Measurements from ENCODE around the gene OR6X1. TPM values are rescaled to one million over a fixed set of nuclear protein-coding genes. Genes with fewer than 3 reads are reported as not detected.

OR6X1 gene, protein sequence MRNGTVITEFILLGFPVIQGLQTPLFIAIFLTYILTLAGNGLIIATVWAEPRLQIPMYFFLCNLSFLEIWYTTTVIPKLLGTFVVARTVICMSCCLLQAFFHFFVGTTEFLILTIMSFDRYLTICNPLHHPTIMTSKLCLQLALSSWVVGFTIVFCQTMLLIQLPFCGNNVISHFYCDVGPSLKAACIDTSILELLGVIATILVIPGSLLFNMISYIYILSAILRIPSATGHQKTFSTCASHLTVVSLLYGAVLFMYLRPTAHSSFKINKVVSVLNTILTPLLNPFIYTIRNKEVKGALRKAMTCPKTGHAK
- not detected for polyA plus RNA-seq (ENCODE audit: insufficient read length)

DNA sequence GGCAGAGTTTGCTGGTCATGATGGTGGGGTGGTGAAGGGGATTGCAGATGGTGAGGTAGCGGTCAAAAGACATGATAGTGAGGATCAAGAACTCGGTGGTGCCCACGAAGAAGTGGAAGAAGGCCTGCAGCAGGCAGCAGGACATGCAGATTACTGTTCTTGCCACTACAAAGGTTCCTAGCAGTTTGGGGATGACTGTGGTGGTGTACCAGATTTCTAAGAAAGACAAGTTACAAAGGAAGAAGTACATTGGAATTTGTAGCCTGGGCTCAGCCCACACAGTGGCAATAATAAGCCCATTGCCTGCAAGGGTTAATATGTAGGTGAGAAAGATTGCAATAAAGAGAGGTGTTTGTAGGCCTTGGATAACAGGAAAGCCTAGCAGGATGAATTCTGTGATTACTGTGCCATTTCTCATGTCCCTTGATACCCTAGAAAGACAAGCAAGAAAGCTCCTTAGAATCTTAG, at the start of gene OR6X1:
TSS of gene OR6X1 (minus strand) at position 418 of the 468 bp plus-strand sequence. CDS start at position 418, 0 bp downstream.
- DNase-seq (ENCODE audit: low read depth), result no peak

- DNase-seq (ENCODE audit: low read depth), result no peak
Observed at GRCh38 chr11:123801765-123802164, 47.4 kb upstream of the OR6X1 start.

GRCh38 chr11:123800036-123800435, 45.7 kb upstream of the OR6X1 start:
- no peak for DNase-seq (ENCODE audit: low read depth)

- DNase-seq (ENCODE audit: low read depth), result no peak
Observed at GRCh38 chr11:123799438-123799837, 45.1 kb upstream of the OR6X1 start.

DNA sequence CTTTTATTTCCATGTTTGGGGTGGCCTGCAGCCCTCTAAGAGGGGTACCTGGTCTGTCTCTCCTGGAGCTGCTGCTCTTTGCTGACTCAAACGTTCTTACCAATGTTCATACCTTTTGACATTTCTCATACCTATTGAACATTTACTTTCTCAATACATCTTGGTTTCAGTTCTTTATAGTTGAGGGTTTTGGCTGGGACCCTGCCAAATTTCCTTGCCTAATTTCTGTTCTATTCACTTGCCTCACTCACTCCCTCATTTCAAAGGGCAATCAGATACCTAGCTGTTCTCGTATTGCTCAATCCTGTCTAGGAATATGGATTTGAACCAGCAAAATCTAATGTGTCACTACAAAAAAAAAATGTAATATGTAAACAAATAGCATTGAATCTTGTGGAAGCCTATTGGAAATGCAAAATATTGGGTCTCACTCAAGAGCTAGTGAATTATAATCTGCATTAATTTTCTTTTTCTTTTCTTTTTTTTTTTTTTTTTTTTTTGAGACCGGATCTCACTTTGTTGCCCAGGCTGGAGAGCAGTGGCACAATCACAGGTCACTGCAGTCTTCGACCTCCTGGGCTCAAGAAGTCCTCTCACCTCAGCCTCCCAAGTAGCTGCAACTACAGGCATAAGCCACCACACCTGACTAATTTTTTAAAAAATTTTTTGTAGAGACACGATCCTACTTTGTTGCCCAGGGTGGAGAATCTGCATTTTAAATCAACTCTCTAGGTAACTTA, 44.4 kb upstream of the OR6X1 start:
- no peak for DNase-seq (ENCODE audit: low read depth)

DNA sequence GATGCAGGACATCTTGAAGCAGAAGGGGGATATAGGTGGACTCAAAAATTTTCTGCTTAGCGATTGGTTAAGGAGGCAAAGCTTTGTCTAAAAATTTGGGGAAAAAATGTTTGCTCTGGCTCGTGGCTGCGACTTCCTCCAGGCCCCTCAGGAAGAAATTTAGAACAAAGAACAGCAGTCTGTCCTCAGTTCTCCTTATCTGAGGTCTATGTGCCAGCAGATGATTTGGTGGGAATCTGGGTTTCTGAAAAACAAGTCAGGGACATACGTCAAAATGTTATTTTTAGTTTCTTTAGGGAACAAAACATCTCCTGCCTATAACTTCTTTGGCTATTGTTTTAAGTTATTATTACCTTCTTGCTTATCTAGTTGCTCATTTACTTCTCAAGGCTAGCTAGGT, 43.8 kb upstream of the OR6X1 start:
- no peak for DNase-seq (ENCODE audit: low read depth)

GRCh38 chr11:123797541-123797940, 43.2 kb upstream of the OR6X1 start:
- no peak for DNase-seq (ENCODE audit: low read depth)

DNA sequence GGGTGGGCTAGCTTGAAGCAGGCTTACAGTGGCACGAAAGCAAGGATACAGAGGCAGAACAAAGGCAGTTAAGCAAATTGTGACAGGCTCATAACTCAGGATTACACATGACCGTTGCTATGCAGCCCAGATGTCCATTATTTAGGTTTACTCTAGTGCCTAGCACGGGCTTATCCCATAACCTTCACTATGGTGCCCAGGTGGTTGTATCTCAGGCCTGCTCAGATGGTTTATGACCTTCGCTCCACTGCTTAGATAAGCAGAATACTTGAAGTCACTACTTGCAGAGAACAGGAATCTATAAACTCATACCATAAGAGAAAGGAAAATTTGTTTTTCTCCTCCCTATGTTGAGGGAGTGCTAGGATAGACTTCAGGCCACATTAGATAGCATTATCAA, 42.8 kb upstream of the OR6X1 start:
- no peak for DNase-seq (ENCODE audit: low read depth)

DNA sequence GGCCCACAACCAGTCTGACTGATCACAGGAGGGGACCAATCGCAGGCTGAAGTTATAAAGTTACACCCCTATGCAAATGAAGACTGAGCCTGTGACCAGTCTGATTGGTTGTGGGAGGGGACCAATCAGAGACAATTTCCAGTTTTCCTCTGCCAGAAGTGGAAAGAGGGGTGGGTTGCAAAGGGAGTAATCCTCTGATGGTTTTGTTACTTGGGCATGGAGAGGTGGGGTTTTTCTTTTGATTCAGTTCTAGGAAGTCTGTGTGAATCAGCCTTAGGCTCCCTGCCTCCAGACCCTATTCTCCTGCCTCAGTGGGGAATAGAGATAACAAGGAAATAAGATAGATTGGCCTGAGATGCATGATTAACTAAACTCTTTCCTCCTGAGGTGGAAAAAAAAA, 41.9 kb upstream of the OR6X1 start:
- no peak for DNase-seq (ENCODE audit: low read depth)

GRCh38 chr11:123783536-123783935, 29.2 kb upstream of the OR6X1 start:
- DNase-seq (ENCODE audit: low read depth), result no peak

- DNase-seq (ENCODE audit: low read depth), result no peak
Observed at GRCh38 chr11:123778511-123778910, 24.2 kb upstream of the OR6X1 start.

GRCh38 chr11:123775715-123776549, 21.6 kb upstream of the OR6X1 start:
- DNase-seq (ENCODE audit: low read depth), result no peak

DNA sequence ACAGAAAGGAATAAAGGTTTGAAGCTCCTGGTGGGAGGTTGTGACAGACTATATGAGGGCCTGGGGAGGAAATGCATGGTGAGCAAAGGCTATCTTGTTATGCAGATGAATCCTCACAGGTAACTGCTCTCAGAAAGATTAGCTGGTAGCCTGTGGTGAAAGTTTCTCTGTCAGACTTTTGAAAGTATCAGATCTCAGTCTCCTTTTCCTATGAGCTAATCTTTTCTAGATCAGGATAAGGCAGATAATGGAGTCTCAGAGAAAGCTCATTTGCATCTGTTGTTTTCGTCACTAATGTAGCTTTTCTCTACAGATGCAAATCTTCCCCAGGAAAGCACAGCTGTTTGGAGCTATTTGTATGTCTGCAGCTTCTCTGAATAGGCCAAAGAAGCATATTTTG, 21.0 kb upstream of the OR6X1 start:
- no peak for DNase-seq (ENCODE audit: low read depth)

DNA sequence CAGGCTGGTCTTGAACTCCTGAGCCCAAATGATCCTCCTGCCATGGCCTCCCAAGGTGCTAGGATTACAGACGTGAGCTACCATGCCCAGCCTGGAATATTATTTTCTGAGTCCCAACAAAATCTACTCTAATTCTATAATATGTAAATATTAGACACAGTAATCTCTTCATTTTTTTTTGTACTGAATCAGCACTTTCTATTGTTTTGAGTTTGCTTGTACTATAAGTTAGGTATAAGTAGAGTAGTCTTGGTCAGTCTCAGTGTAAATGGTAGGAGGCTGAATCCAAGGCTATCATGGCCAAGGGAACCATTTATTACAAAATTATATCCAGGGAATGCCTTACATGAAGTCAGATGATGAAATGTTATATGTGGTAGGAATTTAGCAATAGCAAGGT, 19.6 kb upstream of the OR6X1 start:
- no peak for DNase-seq (ENCODE audit: low read depth)

- no peak for DNase-seq (ENCODE audit: low read depth)
Observed at GRCh38 chr11:123773026-123773425, 18.7 kb upstream of the OR6X1 start.

DNA sequence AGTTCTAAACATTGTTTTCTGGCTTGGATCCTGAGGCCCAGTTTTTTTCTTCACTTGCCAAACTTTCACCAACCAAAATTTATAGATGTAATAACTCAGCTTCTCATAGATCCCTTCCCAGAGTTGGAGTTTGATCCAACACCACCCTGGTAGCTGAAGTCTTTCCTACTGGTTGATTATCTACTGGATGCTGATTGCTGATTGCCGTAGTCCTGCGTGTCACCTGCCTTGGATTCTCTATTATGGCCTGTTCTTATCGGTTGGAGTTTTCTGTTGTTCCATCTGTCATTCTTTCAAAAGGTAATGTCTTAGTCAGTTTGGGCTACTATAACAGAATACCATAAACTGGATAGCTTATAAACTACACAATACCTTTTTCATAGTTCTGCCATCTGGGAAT, 17.3 kb upstream of the OR6X1 start:
- no peak for DNase-seq (ENCODE audit: low read depth)

DNA sequence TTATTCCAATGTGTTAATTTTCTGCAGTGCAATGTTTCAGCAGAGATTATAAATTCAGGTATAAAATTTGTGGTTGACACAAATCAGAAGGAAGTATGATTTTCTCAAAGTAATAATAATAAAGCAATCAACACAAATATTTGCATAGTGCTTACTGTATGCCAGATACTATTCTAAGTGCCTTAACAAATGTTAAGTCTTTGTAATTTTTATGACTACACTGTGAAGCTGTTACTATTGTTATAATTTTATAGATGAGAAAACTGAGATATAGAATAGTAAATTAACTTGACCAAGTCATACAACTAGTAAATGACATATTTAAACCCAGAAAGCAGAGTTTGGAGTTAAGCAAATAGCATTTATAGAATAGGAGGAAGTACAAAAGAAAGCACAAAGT, 16.4 kb upstream of the OR6X1 start:
- no peak for DNase-seq (ENCODE audit: low read depth)

GRCh38 chr11:123765601-123766000, 11.3 kb upstream of the OR6X1 start:
- DNase-seq (ENCODE audit: low read depth), result no peak

DNA sequence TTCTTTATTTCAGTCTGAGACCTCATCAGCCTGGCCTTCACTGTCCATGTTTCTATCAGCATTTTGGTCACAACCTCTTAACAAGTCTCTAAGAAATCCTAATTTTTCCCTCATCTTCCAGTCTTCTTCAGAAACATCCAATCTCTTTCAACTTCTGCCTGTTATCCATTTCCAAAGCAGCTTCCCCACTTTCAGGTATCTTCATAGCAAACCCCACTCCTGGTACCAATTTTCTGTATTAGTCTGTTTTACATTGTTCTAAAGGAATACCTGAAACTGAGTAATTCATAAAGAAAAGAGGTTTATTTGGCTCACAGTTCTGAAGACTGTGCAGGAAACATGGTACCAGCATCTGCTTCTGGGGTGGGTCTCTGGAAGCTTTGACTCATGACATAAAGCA, 8.1 kb upstream of the OR6X1 start:
- DNase-seq (ENCODE audit: low read depth), result no peak

- DNase-seq (ENCODE audit: low read depth), result no peak
Observed at GRCh38 chr11:123760894-123761293, 6.6 kb upstream of the OR6X1 start.

GRCh38 chr11:123757976-123758375, 3.7 kb upstream of the OR6X1 start:
- DNase-seq (ENCODE audit: low read depth), result no peak

DNA sequence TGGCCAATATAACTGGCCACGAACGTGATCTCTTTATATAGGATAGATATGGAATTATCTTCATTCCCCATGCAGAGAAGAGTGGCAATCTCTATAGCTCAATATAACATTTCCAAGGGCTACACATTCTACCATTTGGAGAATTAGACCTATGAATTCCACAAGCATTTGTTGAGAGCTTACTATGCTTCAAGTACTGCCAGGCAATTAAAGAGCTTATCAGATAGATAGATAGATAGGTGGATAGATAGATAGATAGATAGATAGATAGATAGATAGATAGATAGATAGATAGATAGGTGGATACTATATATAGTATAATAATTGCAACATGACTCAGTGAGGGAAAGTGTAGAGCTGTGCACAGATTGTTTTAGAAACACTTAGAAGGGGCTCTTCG, 1.5 kb upstream of the OR6X1 start:
- no peak for DNase-seq (ENCODE audit: low read depth)
